ENCODE measurements around the gene CCDC40.

The CCDC40 gene

DNA sequence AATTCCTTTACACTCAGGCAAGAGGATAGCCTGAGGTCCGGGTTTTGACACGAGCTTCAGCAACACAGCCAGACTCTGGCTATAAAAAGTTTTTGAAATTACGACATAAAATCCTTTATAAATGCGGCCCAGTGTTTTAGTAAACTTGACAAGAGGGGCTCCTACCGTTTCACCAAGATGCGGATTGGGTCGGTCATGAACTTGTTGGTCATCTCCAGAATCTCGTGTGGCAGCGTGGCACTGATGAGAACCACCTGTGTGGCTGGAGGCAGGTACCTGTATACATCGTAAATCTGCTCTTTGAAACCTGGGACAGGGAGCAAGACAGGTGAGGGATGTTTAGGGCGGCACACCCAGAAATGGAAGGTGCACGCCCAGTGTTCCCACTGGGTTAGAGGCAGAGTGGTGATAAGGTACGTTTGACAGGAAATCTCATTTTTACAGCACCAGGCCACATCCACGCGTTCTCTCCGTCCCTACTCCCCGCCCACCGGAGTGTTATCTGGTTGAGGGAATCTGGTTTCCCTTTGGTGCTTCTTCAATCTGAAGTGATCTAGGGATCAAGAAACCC lies 102.5 kb downstream of the CCDC40 start:
- no peak for DNase-seq (ENCODE audit: low spot score)

DNA sequence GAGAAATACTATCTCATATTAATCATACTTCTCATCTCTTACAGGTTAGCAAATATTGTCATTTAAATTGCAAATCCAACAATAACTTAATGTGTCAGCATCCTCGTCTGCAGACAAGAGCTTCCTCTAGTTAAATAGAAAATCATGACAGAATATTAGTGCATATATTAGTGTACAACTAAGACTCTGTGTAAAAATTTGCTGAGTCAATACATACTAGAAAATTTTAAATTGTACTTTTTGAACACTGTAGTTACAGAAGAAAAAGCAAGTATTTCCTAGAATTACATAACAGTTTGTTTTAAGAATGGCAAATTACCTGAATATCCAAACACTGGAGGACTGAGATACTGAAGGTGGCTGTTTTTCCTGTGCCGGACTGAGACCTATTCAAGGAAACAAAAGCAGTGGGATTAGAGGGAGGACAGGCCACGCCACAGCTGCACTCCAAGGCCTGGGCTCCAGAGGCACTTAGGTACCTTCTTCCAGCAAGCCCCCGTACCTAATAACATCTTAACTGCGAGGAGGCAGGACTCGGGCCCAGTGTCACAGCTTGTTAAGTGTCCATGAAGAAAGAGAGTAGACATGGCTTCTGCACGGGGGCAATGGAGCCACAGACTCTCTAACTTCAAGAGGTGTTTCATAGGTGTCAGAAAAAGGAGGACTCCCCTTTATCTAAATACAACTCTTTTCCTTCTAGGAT lies 105.2 kb downstream of the CCDC40 start:
- no peak for DNase-seq (ENCODE audit: low spot score)

DNA sequence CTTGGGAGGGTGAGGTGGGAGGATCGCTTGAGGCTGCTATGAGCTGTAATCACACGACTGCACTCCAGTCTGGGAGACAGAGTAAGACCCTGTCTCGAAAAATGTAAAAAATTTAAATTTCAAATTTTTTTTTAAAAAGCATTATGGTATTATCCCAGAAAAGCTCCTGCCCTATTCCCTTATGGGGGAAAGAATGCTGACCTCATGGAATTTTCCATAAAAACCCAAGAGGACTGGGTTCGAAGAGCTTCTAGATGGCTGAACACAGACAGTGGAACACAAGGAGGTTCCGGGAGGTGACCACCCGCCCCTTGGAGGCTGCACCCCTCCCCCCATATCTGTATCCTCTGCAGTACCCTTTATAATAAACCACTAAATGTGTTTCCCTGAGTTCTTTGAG lies 106.5 kb downstream of the CCDC40 start:
- DNase-seq (ENCODE audit: low spot score) = no peak

DNA sequence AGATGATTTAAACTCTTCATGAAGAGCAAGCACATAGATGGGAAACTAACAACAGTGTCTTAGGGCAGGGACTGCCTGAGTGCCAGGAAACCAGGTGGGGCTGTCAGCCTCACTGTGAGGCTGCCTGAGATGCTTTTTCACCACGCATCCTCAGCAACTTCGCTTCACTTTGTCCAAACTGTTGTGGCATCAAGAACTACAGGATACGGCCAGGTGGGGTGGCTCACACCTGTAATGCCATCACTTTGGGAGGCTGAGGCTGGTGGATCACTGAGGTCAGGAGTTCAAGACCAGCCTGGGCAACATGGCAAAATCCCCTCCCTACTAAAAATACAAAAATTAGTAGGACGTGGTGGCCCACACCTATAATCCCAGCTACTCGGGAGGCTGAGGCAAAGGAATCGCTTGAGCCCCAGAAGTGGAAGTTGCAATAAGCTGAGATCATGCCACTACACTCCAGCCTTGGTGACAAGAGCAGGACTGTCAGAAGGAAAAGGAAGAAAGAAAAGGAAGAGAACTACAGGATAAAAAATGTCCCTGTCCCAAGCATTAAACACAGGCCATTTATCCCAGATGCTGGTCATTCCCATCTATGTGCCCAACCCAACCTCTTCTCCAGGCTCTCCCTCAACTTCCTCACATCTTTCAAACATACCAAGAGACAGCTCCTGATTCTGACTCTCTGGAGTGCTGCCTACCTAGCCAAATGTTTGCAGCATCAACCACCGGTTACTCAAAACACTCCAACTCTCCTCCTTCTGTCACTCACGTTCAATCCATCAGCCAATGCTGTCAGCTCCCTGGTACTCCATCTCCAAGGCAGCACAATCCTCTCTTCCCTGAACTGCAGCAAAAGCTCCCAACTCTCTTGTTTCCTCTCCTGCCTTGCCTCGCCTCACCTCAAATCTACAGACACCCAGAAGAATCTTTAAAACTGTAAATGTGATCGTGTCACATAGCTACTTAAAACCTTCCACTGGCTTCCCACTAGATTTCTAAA lies 108.9 kb downstream of the CCDC40 start:
- no peak for DNase-seq (ENCODE audit: low spot score)

DNA sequence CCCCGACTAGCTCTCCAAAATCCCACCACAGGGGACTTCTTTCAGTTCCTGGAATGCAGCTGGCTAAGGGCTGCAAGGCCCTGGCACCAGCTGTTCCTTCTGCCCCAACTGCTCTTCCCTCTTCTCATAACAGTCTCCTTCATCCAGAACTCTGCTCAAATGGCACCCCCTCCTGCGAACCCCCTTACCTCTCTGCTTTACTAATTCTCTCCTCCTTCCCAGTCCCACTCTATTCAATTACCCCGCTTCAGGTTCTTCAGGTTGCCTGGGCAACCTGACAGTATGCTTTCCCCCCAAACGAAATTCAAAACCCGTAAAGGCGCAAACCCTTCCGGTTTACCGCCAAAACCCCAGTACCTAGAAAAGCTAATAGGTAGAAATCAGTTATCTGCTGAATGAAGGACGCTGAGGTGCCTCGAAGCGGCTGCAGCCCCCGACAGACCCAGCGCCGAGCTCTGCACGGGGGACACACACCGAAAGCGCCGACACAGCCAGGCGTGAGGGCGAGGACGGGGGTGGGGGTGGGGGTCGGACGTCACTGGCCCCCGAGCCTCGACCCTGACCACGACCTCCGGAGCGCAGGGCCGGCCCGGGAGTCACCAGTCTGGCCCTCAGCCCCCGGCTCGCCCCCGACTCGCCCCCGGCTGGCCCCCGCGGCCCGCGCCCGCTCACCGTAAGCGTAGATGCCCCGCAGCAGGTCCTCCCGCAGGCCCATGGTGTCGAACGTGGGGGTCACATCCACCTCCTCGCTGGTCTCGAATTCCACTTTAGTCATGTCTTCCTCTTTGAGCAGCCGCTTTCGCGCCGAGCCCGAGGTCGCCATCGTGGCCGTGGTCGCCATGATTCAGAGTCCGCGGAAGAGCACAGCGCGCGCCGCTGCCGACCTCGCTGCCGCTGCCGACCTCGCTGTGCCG lies 109.9 kb downstream of the CCDC40 start:
- DNase-seq (ENCODE audit: low spot score) = peak; percentile 12

DNA sequence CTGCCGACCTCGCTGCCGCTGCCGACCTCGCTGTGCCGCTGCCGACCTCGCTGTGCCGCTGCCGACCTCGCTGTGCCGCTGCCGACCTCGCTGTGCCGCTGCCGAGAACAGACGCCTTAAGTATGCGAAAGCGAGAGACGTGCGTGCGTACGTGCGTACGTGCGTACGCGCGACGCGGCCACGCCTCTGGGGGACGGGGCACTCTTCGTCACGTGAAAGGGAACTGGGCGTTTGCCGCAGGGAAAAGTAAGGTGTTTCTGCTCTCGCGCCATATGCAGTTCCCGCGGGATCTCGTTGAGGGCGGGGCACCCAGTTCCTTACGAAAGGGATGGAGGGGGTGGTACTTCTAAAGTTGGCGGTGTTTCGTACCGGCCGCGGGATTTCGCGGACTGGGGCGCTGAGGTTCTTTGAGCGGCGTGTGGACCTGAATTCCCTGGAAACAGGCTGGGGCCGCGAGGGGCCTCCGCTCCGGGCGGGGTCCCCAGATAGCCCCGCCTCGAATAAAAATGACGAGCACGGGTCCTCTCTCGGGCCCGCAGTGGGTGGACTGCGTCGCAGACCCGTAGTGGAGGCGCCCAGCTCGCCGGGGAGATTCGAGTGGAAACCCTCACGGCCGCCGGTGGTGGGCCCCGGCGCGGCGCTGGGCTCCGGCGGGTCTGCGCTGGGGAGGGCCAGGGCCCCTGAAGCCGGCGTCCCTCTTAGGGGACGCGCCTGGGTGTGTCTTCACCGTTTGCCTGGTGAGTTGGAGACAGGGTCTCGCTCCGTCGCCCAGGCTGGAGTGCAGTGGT lies 110.8 kb downstream of the CCDC40 start, which contains the start of gene EIF4A3:
Gene EIF4A3, minus strand, starts transcription at position 94 of the 788 bp plus-strand sequence. CDS start 167 bp downstream, outside the sequence.
- peak; percentile 97 for DNase-seq (ENCODE audit: low spot score)

All from CD4-positive, alpha-beta T cell treated with Interleukin-2 at 100 ng/mL for 4 hours (primary cell).